SKM-1 treated with dmso at 0.1 percent for 144 hours (cell line): ENCODE data around the gene FLT1.

Experiments
- DNase-seq: peaks from one replicate; lab custom pipeline; 2025; ENCODE audit not compliant: unreplicated experiment; lab: John Stamatoyannopoulos, UW

The FLT1 gene

DNA sequence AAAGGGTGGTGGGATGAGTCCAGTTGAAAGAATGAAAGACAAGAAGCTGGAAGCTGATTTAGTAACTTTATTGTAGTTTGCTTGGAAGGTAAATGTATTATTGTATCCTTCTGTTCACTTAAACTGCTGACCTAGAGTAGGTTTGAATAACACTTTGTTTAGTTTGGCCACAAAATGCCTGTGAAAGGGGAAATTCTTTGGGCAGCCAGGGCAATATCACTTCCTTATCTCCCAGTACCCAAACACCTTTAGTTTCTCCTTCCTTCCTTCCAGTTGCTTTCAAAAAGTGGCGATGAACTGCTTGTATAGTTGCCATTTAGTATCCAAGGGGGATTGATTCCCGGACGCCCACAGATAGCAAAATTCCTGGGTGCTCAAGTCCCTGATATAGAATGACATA, 236.5 kb downstream of the FLT1 start:
- DNase-seq, result no peak

GRCh38 chr13:28257305-28257704, 237.6 kb downstream of the FLT1 start:
- DNase-seq, result no peak

- no peak for DNase-seq
Observed at GRCh38 chr13:28252547-28252946, 242.4 kb downstream of the FLT1 start.

GRCh38 chr13:28251466-28251865, 243.5 kb downstream of the FLT1 start:
- DNase-seq, result no peak

DNA sequence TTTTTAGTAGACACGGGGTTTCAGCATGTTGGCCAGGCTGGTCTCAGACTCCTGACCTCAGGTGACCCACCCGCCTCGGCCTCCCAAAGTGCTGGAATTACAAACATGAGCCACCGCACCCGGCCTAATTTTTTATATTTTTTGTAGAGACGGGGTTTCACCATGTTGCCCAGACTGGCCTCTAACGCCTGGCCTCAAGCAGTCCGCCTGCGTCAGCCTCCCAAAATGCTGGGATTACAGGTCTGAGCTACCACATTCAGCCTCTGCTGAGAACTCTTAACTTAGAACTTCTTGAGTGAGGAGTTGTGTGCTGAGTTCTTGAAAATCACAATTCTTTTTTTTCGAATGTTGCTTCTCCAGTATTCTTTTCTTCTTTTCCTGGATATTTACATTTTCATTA, 244.4 kb downstream of the FLT1 start:
- no peak for DNase-seq
